GM21737 (cell line): ENCODE data around the gene OSBPL8.

Experiments
- ATAC-seq: cut with Tn5 transposase; IDR thresholded peaks from one replicate; pipeline ENCODE4 v1.9.1; 2021; ENCODE audit warnings: mild to moderate bottlenecking, moderate library complexity; ENCODE audit not compliant: unreplicated experiment

The OSBPL8 gene

GRCh38 chr12:76471579-76471978 is 88.0 kb downstream of the OSBPL8 start:
- ATAC-seq = no peak

- peak; percentile 81 for ATAC-seq
These were observed 89.3 kb downstream of the OSBPL8 start for GRCh38 chr12:76470028-76470939.

GRCh38 chr12:76464631-76465166 is 94.9 kb downstream of the OSBPL8 start:
- ATAC-seq = no peak

- ATAC-seq = no peak
These were observed 96.8 kb downstream of the OSBPL8 start for GRCh38 chr12:76462668-76463224.

GRCh38 chr12:76460807-76461206 is 98.8 kb downstream of the OSBPL8 start:
- no peak for ATAC-seq

GRCh38 chr12:76457818-76458217 is 101.8 kb downstream of the OSBPL8 start:
- no peak for ATAC-seq

- no peak for ATAC-seq
These were observed 102.6 kb downstream of the OSBPL8 start for GRCh38 chr12:76457010-76457409.

GRCh38 chr12:76455582-76456345 is 103.8 kb downstream of the OSBPL8 start:
- ATAC-seq = peak; percentile 91

- ATAC-seq = no peak
These were observed 108.0 kb downstream of the OSBPL8 start for GRCh38 chr12:76451528-76451927.

GRCh38 chr12:76450690-76451089 is 108.9 kb downstream of the OSBPL8 start:
- no peak for ATAC-seq

GRCh38 chr12:76449993-76450392 is 109.6 kb downstream of the OSBPL8 start:
- no peak for ATAC-seq

- no peak for ATAC-seq
These were observed 110.0 kb downstream of the OSBPL8 start for GRCh38 chr12:76449583-76449982.

GRCh38 chr12:76449016-76449415 is 110.6 kb downstream of the OSBPL8 start:
- ATAC-seq = no peak

- no peak for ATAC-seq
These were observed 113.5 kb downstream of the OSBPL8 start for GRCh38 chr12:76446090-76446489.

GRCh38 chr12:76445462-76445861 is 114.1 kb downstream of the OSBPL8 start:
- ATAC-seq = no peak

GRCh38 chr12:76444408-76444984 is 115.1 kb downstream of the OSBPL8 start:
- no peak for ATAC-seq

- no peak for ATAC-seq
These were observed 118.6 kb downstream of the OSBPL8 start for GRCh38 chr12:76441016-76441415.

- no peak for ATAC-seq
These were observed 126.8 kb downstream of the OSBPL8 start for GRCh38 chr12:76432733-76433132.

GRCh38 chr12:76428117-76428516 is 131.5 kb downstream of the OSBPL8 start:
- ATAC-seq = no peak

GRCh38 chr12:76426160-76426559 is 133.4 kb downstream of the OSBPL8 start:
- ATAC-seq = no peak

- ATAC-seq = no peak
These were observed 134.6 kb downstream of the OSBPL8 start for GRCh38 chr12:76424941-76425340.
